Activated CD8-positive, alpha-beta T cell treated with anti-CD3 and anti-CD28 coated beads for 36 hours (primary cell): ENCODE data around the gene KIF3A. TPM values are rescaled to one million over a fixed set of nuclear protein-coding genes. Genes with fewer than 3 reads are reported as not detected.

Source experiments
- ATAC-seq: fragments of 200-7000 bp; cut with Tn5 transposase; one replicate; pipeline ENCODE4 v1.10.0; 2021; ENCODE audit warnings: mild to moderate bottlenecking, moderate library complexity
- CTCF ChIA-PET: fragments of 350-600 bp; sonication (Branson Sonifier 250); formaldehyde crosslinking; loops from one replicate; lab custom pipeline; 2021; ENCODE audit warnings: antibody characterized with exemption; lab: Charles Lee
- POLR2A ChIA-PET: fragments of 350-600 bp; sonication (Branson Sonifier 250); formaldehyde crosslinking; loops from one replicate; lab custom pipeline; 2021; ENCODE audit warnings: antibody characterized with exemption; lab: Charles Lee
- DNase-seq: peaks from one replicate; pipeline ENCODE4 v3.0.0-alpha.2; 2020
- H3K27ac Mint-ChIP-seq: one replicate; pipeline ENCODE4 v1.8.0; 2021; ENCODE audit warnings: mild to moderate bottlenecking, mixed read lengths
- H3K27me3 Mint-ChIP-seq: one replicate; pipeline ENCODE4 v1.8.0; 2021; ENCODE audit warnings: mixed read lengths
- H3K36me3 Mint-ChIP-seq: one replicate; pipeline ENCODE4 v1.8.0; 2021; ENCODE audit warnings: low read depth, mixed read lengths
- H3K4me1 Mint-ChIP-seq: one replicate; pipeline ENCODE4 v1.8.0; 2021; ENCODE audit warnings: low read depth, mixed read lengths
- H3K4me3 Mint-ChIP-seq: one replicate; pipeline ENCODE4 v1.8.0; 2021; ENCODE audit warnings: mild to moderate bottlenecking, moderate library complexity, mixed read lengths
- H3K9me3 Mint-ChIP-seq: one replicate; pipeline ENCODE4 v1.8.0; 2021; ENCODE audit warnings: mixed read lengths
- CTCF ChIP-seq: fragments of 200-600 bp; IDR thresholded peaks from one replicate; pipeline ENCODE4 v1.8.0; 2022; ENCODE audit warnings: antibody characterized with exemption, mild to moderate bottlenecking
- intact Hi-C: fragments of 100-400 bp; cut with micrococcal nuclease; formaldehyde crosslinking; loops from one replicate; pipeline ENCODE4 v1.10.0; 2022
- total RNA-seq, 2 experiments: library from RNA; stranded (reverse); gene quantifications; one replicate each; pipeline ENCODE4 v1.2.3, GENCODE V29; 2021

Gene KIF3A
- total RNA-seq, 2 experiments from 2014 or later: 16.4 to 17.0 TPM

DNA sequence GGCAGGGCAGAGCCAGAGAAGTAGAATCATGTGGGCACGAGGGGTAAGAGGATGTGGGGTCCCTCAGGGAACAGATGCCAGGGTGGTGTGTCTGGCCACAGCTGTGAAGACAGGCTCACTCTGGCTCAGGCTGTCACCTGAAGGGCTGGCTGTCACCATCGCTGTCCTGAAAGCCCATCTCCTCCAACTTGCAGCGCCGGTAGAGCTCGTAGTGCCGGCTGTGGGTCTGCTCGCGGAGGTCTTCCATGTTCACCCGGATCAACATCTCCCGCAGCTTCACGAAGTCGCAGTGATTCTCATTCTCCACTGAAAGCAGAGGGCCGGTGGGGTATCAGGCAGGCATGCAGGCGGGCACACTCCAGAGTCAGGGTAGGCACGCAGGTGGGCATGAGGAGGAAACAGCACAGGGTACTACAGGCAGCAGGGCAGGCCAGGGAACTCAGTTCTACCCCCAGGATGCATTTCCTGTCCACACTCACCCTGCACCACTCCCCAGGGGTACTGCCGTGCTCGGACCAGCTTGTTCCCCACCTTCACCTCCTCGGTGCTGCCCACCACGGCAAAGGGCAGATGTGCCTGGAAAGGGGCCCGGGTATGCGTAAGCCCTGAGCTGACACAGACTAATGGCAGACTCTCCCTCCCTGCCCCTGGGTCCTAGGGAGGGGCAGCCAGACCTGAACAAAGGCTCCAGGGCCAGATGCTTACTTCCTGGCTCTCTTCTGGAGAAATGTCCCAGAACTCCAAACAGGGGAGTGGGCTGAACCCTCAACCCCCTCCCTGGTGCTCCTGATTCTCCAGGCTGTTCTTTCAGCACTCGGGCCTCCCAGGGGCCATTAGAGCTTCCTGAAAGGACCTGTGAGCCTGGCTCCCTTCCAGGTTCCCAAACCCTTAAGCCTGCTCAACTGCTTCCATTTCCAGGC, 24.2 kb upstream of the KIF3A start:
- Mint-ChIP-seq H3K36me3 (no peaks in the 10 kb centered on the region), H3K27me3 (no peaks in the 10 kb centered on the region), H3K27ac (no peak overlapping the region), H3K9me3 (no peaks in the 10 kb centered on the region), H3K4me1 (no peaks in the 10 kb centered on the region), H3K4me3 (no peak overlapping the region)
- intact Hi-C loops: no loop called here
- DNase-seq (no peak), ATAC-seq (no peak)
- ChIA-PET POLR2A (no interaction called here), CTCF (no interaction called here)
- TF ChIP-seq CTCF: no peak

GRCh38 chr5:132760601-132761317, 23.4 kb upstream of the KIF3A start:
- H3K4me3 Mint-ChIP-seq: no peak overlapping the region
- POLR2A ChIA-PET: no interaction called here

DNA sequence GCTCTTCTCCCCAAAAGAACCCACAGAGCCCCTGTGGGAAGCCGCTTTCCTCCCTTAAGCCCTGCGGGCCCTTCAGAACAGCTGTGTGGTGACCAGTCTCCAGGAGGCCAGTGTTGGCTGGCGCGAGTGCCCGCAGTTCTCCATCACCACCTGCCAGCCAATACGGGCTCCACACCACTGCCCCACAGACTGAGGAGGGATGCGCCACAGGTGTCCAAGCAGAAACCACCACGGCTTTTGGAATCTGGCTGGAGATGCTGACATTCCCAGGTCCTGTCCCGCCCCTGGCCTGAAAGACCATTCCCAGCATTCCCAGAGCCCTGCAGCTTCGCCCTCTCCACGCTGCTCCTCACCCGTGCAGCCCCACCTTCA, 22.7 kb upstream of the KIF3A start:
- no peak for TF ChIP-seq CTCF
- no peak overlapping the region for H3K27ac Mint-ChIP-seq
- ATAC-seq (no peak), DNase-seq (no peak)
- H3K4me3 Mint-ChIP-seq: no peak overlapping the region
- peaks cover 2% of the 10 kb centered on the region for H3K4me1 Mint-ChIP-seq
- POLR2A ChIA-PET: no interaction called here
- no peaks in the 10 kb centered on the region for H3K9me3 Mint-ChIP-seq
- intact Hi-C loops: no loop called here
- no peaks in the 10 kb centered on the region for H3K27me3 Mint-ChIP-seq
- CTCF ChIA-PET: interaction anchor here (1.1 kb wide), 1 partner anchor 12 kb away, joined by 3 read pairs; the partner anchor contains the start of gene CCNI2
- no peaks in the 10 kb centered on the region for H3K36me3 Mint-ChIP-seq

More at GRCh38 chr5:132760601-132761317, 23.4 kb upstream of the KIF3A start:
- H3K4me1 Mint-ChIP-seq: no peaks in the 10 kb centered on the region
- DNase-seq (no peak), ATAC-seq (no peak)
- no peak overlapping the region for H3K27ac Mint-ChIP-seq
- no peaks in the 10 kb centered on the region for H3K36me3 Mint-ChIP-seq
- CTCF ChIA-PET: interaction anchor here (1.1 kb wide), 1 partner anchor 13 kb away, joined by 3 read pairs; the partner anchor contains the start of gene CCNI2
- H3K9me3 Mint-ChIP-seq: no peaks in the 10 kb centered on the region
- no peaks in the 10 kb centered on the region for H3K27me3 Mint-ChIP-seq
- TF ChIP-seq CTCF: no peak
- intact Hi-C loops: no loop called here

DNA sequence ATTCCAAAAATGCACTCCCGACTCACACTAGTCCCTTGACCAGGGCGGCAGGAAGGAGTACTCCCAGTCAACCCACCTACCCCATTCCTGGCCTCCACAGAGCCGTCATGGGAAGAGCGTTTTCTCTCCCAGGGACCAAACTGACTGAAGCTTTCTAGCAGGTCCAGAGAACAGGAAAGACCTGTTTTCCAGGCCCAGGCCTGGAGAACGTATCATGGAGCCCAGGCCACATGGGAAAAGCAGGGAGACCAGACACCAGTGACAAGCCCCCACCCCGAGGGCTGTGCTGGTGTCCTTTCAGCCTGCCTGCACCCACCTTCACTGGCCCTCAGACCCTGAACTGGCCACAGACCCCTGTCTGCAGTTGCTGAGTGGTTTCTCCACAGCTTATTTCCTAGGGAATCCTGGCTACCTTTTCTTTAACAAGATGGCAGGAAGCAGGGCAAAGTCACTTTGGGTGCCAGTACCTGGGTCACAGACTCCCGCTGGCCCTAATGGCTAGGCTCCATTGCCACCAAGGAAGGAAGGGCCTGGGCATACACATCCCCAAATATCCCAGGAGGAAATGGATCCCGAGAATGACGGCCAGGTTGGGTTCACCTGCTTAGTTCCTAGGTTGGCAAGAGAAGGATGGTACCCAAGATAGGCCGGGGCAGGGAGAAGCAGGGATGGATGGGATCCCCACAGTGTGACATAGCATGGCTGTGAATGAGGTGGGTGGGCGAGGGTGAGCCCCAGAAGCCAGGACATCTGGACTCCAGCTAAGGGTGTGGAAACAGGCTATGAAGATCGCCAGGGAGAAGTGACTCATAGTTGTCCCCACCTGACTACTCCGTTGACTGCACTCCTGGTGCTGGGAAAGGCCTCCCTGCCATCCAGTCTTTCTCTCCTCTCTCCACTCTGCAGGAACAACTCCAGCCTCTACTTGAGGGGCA, 22.0 kb upstream of the KIF3A start:
- H3K27me3 Mint-ChIP-seq: no peaks in the 10 kb centered on the region
- H3K4me1 Mint-ChIP-seq: peaks cover 7% of the 10 kb centered on the region
- intact Hi-C loops: no loop called here
- ChIA-PET POLR2A (interaction anchor here (0.6 kb wide), 1 partner anchor 1885 kb away, joined by 3 read pairs; no protein-coding TSS in a partner anchor), CTCF (interaction anchor here (1.1 kb wide), 1 partner anchor 12 kb away, joined by 3 read pairs; the partner anchor contains the start of gene CCNI2)
- DNase-seq: no peak
- no peak overlapping the region for H3K27ac Mint-ChIP-seq
- no peaks in the 10 kb centered on the region for H3K36me3 Mint-ChIP-seq
- no peak for TF ChIP-seq CTCF
- H3K9me3 Mint-ChIP-seq: no peaks in the 10 kb centered on the region
- H3K4me3 Mint-ChIP-seq: no peak overlapping the region
- ATAC-seq: no peak
